Epithelial cell of umbilical artery (primary cell): ENCODE measurements around the gene HMGN3. TPM values are rescaled to one million over a fixed set of nuclear protein-coding genes. Genes with fewer than 3 reads are reported as not detected.

ENCODE experiments used
- total RNA-seq: library from RNA; depleted of rRNA; stranded (reverse); fragments of >200 nt; gene quantifications from 2 replicates; pipeline ENCODE4 v1.2.3, GENCODE V29; 2014

HMGN3 gene
- 66.9 and 103 TPM in 2 replicates for total RNA-seq

GRCh38 chr6:79234150-79235022 lies at the start of gene HMGN3:
Gene HMGN3 (minus strand): TSS chr6:79234682.

Other genes with a start within 250 kb of the HMGN3 start
- gene PHIP, start 156.4 kb downstream of the HMGN3 start, total RNA-seq, result 16.6 and 22.8 TPM in 2 replicates